ENCODE data around the gene GALNT7.

GRCh38 chr4:173165706-173166105 is 2.9 kb upstream of the GALNT7 start:
- TF ChIP-seq CTCF (IDR thresholded peaks at IDR 0.05; ENCODE audit: insufficient read depth, low read length, poor library complexity, severe bottlenecking), result no peak
- no peak for TF ChIP-seq EZH2phosphoT487 (conservative IDR thresholded peaks at IDR 0.05; ENCODE audit: low read length)

Measured in SU-DHL-6 (cell line).